COLO668 (cell line): ENCODE data around the gene GRM1.

ENCODE experiments used
- DNase-seq: peaks from one replicate; lab custom pipeline; 2025; ENCODE audit not compliant: unreplicated experiment; lab: John Stamatoyannopoulos, UW

The GRM1 gene

GRCh38 chr6:146441907-146442306 lies 413.0 kb downstream of the GRM1 start:
- DNase-seq: no peak

GRCh38 chr6:146444189-146444588 lies 415.3 kb downstream of the GRM1 start:
- no peak for DNase-seq

GRCh38 chr6:146445233-146445632 lies 416.4 kb downstream of the GRM1 start:
- no peak for DNase-seq

GRCh38 chr6:146456886-146457285 lies 428.0 kb downstream of the GRM1 start:
- DNase-seq: no peak

- DNase-seq: no peak
Measured at GRCh38 chr6:146460941-146461340, 432.1 kb downstream of the GRM1 start.

GRCh38 chr6:146470091-146470770 lies 441.4 kb downstream of the GRM1 start:
- no peak for DNase-seq

GRCh38 chr6:146472918-146473317 lies 444.1 kb downstream of the GRM1 start:
- DNase-seq: no peak

GRCh38 chr6:146481527-146481926 lies 452.7 kb downstream of the GRM1 start:
- no peak for DNase-seq

- DNase-seq: no peak
Measured at GRCh38 chr6:146484411-146484810, 455.5 kb downstream of the GRM1 start.
